GM18870 (cell line): ENCODE measurements around the gene ONECUT2.

Source experiments
- ATAC-seq: cut with Tn5 transposase; IDR thresholded peaks from one replicate; pipeline ENCODE4 v1.9.1; 2021; ENCODE audit warnings: moderate library complexity; ENCODE audit not compliant: unreplicated experiment

Gene ONECUT2

GRCh38 chr18:57431002-57431382, 4.2 kb upstream of the ONECUT2 start:
- no peak for ATAC-seq

GRCh38 chr18:57431467-57432080, 3.6 kb upstream of the ONECUT2 start:
- no peak for ATAC-seq

DNA sequence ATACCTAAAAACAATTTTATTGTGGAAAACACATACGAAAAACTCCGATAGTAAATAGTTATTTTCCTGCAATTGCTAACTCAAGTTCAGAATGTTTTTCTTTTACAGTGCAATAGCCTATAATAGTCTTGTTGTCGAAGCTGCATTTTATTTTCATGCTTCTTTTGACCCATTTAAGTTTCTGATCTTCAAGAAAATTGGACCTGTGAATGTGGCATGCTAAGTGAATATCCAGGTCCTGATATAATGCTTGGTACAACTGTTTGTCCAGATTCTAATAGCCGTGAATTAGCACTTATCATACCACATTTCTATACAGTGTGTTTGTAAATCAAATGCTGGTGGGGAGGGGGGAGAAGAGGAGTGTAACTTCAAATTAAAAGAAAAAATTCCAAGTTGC, 3.0 kb upstream of the ONECUT2 start:
- ATAC-seq, result no peak

GRCh38 chr18:57432751-57433400, 2.3 kb upstream of the ONECUT2 start:
- no peak for ATAC-seq

- no peak for ATAC-seq
These were observed 1.7 kb upstream of the ONECUT2 start for GRCh38 chr18:57433482-57433881.

- no peak for ATAC-seq
These were observed 1.1 kb upstream of the ONECUT2 start for GRCh38 chr18:57433934-57434535.

DNA sequence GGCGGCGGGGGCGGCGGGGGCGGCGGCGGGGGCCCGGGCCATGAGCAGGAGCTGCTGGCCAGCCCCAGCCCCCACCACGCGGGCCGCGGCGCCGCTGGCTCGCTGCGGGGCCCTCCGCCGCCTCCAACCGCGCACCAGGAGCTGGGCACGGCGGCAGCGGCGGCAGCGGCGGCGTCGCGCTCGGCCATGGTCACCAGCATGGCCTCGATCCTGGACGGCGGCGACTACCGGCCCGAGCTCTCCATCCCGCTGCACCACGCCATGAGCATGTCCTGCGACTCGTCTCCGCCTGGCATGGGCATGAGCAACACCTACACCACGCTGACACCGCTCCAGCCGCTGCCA, 644 bp downstream of the ONECUT2 start:
- no peak for ATAC-seq

DNA sequence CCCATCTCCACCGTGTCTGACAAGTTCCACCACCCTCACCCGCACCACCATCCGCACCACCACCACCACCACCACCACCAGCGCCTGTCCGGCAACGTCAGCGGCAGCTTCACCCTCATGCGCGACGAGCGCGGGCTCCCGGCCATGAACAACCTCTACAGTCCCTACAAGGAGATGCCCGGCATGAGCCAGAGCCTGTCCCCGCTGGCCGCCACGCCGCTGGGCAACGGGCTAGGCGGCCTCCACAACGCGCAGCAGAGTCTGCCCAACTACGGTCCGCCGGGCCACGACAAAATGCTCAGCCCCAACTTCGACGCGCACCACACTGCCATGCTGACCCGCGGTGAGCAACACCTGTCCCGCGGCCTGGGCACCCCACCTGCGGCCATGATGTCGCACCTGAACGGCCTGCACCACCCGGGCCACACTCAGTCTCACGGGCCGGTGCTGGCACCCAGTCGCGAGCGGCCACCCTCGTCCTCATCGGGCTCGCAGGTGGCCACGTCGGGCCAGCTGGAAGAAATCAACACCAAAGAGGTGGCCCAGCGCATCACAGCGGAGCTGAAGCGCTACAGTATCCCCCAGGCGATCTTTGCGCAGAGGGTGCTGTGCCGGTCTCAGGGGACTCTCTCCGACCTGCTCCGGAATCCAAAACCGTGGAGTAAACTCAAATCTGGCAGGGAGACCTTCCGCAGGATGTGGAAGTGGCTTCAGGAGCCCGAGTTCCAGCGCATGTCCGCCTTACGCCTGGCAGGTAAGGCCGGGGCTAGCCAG, 1.2 kb downstream of the ONECUT2 start:
- ATAC-seq, result no peak

GRCh38 chr18:57436965-57437333, 1.8 kb downstream of the ONECUT2 start:
- ATAC-seq, result no peak

GRCh38 chr18:57437402-57437765, 2.2 kb downstream of the ONECUT2 start:
- ATAC-seq, result no peak

- no peak for ATAC-seq
These were observed 2.8 kb downstream of the ONECUT2 start for GRCh38 chr18:57437766-57438671.

DNA sequence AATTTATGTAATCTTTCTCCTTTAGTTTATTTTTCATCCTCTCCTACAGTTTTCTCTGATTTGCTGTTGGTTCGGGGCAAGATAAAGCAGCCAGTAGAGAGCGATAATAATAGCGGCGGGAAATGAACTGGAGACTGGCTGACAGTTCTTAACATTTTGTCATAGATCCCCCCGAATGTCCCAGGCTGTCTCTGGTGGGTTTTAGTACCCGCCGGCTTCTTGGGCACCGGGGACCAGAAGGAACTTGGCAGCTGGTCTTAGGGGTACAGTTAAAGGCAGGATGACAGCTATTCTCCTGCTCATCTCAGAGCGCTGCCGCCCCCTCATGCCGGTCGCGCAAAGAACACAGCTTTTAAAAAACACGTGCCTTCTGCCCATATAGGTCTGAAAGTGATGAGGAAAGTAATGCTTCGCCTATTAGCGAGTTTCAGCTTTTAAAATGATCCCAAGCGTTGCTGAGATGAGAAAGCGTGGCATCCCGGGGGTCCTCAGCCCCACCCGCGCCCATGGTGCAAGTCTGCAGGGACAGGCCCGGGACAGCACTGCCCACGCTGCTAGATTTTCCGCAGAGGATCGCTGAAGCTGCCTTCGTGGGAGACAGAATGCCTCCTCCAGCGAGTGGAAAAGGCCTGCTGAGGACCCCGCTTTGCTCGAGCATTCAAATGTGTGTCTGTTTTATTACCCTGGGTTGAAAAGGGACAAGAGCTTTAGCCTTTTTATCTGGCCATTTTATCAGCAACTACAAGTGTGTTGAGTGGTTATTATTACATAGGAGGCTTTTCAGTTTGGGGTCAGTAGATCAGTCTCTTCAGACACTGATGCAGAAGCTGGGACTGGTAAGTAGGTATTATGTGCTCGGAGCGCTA, 3.8 kb downstream of the ONECUT2 start:
- ATAC-seq, result no peak

DNA sequence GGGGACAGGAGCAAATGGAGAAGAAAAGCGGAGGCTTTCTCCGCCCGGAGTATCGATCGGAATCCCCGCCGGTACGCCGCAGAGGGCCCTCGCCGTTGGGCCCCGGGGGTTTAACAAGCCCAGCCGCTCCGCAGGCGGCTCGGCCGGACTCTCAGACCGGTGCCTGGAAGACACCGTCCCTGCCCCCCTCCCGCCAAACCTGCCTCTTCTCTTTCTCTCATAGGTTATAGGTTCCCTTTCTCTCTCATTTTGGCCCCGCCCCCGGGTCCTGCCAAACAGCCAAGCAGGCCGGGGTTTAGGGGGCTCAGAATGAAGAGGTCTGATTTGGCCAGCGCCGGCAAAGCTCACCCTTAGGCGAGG, 4.4 kb downstream of the ONECUT2 start:
- ATAC-seq, result no peak

GRCh38 chr18:57439985-57440330, 4.8 kb downstream of the ONECUT2 start:
- no peak for ATAC-seq

- no peak for ATAC-seq
These were observed 5.3 kb downstream of the ONECUT2 start for GRCh38 chr18:57440331-57441070.

- no peak for ATAC-seq
These were observed 6.1 kb downstream of the ONECUT2 start for GRCh38 chr18:57441071-57441794.

DNA sequence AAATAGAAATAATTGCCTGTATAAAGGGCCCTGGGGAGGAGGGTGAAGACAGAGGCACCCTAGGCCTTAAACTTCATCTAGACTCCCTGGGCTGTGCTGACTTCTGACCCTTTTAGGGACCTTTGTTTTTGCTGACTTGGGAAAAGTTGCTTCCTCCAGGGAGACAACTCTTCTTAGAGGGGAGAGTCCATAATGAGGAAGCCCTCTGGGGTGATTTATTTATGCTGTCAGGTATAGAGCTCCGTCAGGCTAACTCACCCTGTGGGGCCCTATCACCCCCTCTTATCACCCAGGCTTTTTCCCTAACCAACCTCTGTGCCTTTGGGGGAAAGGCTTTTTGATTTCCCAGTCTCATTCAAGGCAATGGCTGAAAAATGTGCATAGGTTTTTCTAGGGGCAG, 8.1 kb downstream of the ONECUT2 start:
- no peak for ATAC-seq

DNA sequence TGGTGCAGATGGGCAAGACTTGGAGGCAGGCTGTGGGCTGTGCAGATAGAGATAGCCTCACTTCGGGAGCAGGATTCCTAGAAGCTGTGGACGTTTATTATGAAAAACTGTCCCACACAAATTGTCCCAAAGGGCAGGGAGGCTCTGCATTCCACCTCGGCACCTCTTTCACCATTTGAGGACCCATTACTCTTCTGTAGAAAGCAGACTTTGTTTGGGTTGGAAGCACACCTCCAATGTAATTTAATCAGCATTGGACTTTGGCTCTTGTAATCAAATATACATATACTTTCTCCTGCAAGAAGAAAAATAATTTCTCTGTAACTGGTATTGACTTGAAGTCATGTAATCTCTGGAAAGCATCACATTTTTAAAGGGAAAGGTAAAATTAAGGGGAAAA, 8.5 kb downstream of the ONECUT2 start:
- no peak for ATAC-seq

- ATAC-seq, result no peak
These were observed 9.2 kb downstream of the ONECUT2 start for GRCh38 chr18:57444301-57444759.
